ENCODE results near the gene C1QC.

C1QC gene

GRCh38 chr1:22643381-22643780 is at the start of gene C1QC:
Gene C1QC, plus strand, starts transcription at chr1:22643633. Its CDS starts 391 bp downstream, at chr1:22644024.
- DNase-seq, result no peak

DNA sequence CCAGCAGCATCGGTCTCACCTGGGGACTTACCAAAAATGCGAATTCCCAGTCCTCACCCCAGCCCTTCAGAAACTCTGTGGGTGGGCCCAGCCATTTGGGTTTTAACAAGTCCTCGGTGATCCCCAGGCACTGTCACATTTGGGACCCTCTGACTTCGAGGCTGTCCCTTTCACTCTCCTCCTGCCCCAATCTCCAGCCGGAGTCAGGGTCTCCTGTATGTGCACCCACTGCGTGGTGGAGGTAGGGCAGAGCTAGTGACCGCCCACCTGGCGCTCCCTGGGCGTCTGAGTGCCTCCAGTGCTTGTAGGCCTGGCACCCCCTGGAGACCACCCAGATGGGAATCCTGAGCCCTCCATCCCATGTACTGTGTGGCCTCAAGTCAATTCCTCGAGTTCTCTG is 49.0 kb upstream of the C1QC start:
- no peak for DNase-seq

DNA sequence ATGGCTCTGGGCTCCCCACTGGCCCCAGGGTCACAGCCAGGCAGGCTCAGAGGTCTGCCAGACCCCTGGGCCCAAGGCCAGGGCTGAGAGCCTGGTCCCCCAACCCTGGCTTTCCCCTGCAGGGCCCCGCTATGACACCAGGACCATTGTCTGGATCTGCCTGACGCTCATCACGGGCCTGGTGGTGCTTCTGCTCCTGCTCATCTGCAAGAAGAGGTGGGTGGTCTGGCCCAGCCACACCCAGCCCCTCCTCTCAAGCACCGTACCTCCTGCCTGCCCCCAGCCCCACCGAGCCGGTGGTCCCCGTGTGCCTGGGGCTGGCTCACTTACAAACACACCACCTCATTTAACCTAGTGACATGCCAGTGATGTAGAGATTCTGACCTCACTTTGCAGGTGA is 48.3 kb upstream of the C1QC start:
- no peak for DNase-seq

DNA sequence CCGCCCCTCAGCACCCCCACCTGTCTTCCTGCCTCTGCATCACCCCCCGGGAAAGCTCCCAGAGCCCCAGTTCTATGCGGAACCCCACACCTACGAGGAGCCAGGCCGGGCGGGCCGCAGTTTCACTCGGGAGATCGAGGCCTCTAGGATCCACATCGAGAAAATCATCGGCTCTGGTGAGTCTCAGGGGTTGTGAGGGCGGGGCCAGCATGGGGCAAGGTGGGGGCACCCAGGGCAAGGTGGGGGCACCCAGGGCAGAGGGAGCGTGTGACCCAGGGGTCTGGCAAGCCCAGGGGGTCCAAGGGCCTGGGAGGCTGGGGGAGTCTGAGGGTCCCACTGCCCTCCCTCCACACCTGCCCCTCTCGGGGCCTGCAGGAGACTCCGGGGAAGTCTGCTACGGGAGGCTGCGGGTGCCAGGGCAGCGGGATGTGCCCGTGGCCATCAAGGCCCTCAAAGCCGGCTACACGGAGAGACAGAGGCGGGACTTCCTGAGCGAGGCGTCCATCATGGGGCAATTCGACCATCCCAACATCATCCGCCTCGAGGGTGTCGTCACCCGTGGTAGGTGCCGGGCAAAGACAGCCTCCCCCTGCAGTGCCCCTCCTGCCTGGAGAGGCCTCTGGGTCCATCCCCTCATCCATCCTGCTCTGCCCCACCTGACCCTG is 46.0 kb upstream of the C1QC start:
- DNase-seq, result no peak

- DNase-seq, result no peak
Observed at GRCh38 chr1:22597996-22598395, 45.4 kb upstream of the C1QC start.

- DNase-seq, result no peak
Observed at GRCh38 chr1:22598736-22599135, 44.7 kb upstream of the C1QC start.

DNA sequence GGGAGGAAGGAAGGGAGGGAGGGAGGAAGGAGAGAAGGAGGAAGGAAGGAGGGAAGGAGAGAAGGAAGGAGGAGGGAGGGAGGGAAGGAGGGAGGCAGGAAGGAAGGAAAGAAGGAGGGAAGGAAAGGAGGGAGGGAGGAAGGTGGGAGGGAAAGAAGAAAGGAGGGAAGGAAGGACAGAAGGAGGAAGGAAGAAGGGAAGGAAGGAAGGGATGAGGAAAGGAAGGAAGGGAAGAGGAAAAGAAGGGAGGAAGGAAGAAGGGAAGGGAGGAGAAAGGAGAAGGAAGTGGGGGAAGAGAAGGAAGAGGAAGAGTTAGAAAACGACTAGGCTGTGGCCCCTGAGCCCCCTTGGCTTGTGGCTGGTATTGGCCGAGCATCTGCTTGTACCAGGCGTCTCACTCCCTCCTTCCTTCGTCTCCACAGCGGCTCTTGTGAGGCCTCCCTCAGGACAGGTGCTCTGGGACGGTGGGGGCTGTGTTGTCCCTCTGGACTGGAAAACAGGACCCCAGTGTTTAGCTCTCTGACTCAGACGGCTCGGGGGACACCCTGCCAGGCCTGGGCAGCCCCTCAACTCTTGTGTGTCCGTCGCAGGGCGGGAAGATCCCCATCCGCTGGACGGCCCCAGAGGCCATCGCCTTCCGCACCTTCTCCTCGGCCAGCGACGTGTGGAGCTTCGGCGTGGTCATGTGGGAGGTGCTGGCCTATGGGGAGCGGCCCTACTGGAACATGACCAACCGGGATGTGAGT is 43.2 kb upstream of the C1QC start:
- no peak for DNase-seq

DNA sequence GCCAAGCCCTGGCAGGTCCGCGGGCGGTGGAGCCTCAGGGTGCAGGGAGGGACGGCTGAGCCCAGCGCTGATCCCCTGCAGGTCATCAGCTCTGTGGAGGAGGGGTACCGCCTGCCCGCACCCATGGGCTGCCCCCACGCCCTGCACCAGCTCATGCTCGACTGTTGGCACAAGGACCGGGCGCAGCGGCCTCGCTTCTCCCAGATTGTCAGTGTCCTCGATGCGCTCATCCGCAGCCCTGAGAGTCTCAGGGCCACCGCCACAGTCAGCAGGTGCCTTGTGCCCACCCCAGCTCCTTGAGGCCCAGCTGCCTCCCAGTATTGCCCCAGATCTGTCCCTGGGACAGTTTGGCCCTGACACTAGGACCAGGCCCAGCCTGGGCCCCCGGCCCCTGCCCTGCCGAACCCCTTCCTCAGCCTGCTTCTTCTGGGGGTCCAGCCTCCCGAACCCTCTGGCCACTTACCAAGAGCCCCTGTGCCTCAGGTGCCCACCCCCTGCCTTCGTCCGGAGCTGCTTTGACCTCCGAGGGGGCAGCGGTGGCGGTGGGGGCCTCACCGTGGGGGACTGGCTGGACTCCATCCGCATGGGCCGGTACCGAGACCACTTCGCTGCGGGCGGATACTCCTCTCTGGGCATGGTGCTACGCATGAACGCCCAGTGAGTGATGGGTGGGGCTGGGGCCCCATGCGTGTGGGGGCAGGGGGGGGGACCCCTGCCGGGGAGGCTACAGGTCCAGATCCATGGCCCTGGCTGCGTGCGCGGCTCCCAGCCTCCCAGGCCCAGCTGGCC is 42.4 kb upstream of the C1QC start:
- DNase-seq, result no peak

GRCh38 chr1:22601610-22602009 is 41.8 kb upstream of the C1QC start:
- DNase-seq, result no peak

GRCh38 chr1:22602060-22602740 is 41.2 kb upstream of the C1QC start:
- no peak for DNase-seq

- no peak for DNase-seq
Observed at GRCh38 chr1:22606161-22606560, 37.3 kb upstream of the C1QC start.

DNA sequence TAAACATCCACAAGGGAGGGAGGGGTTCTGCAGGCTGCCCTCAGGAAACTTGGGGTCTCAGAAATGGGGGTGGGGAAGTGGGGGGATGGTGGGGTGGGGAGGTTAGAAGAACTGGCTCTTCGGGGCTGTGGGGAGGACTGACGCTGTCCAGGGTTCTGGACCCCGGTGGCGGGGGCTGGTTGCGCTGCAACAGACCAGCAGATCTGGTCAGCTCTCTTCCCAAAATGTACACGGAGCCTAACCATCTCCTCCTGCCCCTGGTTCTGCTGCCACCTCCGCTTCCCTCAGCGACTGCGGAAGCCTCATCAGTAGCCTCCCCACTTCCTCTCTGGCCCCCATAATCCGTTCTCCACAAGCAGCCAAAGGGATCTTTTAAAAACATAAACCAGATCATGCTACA is 36.3 kb upstream of the C1QC start:
- no peak for DNase-seq

- DNase-seq, result no peak
Observed at GRCh38 chr1:22608361-22608760, 35.1 kb upstream of the C1QC start.

DNA sequence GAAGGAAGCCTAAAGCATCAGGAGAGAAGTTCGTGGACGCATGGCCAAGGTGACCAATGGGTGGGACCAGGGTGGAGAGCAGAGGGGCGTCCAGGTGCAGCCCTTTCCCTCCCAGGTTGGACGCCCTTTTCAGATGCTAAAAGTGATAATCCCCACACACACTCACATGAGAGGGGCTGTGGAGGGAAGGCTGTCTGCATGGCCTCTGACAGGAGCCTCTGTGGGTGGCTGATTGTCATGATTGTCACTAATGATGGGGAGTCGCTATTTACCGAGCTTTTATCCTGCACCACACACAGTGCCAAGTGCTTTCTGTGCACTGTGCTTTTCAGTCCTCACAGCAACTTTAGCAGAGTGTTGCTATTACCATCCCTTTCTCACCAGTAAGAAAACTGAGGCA is 34.1 kb upstream of the C1QC start:
- no peak for DNase-seq

- no peak for DNase-seq
Observed at GRCh38 chr1:22611530-22611947, 31.9 kb upstream of the C1QC start.

DNA sequence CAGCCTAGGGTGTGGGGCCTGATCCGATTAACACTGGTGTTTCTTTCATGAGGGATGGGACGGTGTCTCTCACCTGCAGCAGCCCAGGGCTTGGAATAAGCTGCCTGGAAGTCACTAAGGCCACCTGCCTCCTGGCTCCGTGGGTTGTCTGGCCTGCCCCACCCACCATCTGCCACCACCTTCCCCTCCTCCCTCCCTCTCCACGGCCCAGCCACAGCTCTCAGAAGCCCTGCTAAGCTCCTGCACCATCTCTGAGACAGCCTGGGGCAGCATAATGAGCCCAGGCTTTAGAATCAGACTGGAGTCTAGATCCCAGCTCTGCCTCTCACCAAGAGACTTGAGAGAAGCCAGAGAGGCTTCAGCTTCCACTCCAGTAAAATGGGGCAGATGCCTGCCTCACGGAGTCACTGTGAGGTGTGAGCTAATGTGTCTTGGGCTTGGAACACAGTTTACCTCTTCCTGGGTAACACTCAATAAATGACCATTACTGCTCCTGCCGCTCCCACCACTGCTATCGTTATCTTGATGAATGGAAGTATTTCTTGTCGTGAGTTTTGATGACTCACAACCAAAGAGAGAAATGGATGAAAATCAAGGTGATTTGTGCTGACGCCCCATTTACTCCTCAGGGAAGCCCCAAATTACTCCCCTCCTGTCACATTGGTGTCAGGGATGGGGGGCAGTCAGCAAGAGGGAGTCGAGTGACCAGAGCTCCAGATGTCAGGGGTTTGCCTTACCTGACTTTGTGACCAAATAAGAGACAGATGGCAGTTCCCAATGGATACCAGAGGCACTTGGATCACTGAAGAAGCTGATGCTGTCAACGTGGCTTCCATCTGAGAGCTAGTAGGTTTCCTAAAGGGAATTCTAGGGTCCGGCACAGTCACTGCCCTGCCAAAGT is 30.5 kb upstream of the C1QC start:
- peak; percentile 59 for DNase-seq

GRCh38 chr1:22613572-22613918 is 29.9 kb upstream of the C1QC start:
- DNase-seq, result no peak

DNA sequence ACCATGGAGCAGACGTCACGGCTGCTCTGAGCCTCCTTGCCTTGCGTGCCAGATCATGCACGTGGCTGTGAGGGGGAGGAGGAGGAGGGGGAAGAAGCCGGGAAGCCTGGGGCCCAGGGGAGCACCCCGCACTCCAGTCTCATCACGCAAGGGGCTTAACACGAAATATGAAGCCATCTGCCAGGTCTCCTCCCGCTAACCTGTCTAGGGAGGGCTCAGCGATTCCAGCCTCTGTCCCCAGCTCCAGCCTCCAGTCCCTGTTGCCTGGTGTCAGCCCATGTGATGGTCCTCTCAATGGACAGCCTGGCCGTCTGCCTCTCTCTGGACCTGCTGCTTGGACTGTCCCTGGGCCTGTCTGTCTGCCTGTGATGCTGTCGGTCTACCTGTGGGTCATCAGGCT is 29.5 kb upstream of the C1QC start:
- no peak for DNase-seq

GRCh38 chr1:22615886-22616285 is 27.5 kb upstream of the C1QC start:
- no peak for DNase-seq

- DNase-seq, result no peak
Observed at GRCh38 chr1:22616571-22616970, 26.9 kb upstream of the C1QC start.

DNA sequence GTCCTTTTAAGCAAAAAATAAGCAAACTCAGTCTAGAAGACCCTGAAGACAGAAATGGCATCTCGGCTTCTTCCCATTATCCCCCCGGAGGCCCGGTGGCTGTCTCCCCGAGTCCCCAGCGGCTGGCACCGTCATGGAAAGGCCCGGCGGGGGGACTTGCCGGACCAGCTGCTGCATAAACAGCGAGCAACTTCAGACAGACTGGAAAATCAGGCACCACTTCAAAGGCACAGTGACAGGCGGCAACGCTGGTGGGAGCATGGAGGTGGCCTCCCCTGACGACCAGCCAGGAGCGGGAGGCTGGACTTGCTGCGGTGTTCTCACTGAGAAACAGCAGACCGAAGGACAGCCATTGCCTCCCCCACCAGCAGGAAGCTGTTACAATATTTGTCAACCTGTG is 25.4 kb upstream of the C1QC start:
- DNase-seq, result peak; percentile 63

DNA sequence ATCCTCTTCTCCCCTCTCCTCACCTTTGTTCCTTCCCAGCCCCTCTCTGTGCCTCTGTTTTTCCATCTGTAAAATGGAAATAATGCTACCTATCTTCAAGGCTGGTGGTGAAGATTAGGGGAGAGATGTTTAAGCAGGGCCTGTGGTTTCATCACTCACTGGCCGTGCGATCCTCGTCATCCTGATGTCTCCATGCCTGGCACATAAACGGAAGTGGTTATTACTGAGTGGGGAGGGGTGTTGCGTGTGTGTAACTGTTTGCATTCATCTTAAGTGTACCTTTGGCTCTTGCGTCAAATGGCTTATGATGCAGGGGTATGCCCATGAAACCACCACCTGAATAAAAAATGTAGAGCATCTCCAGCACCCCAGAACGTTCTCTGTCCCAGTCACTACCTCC is 24.2 kb upstream of the C1QC start:
- DNase-seq, result peak; percentile 32

Measured in NCI-H510A treated with DMSO at 0.1 percent for 48 hours (cell line).